Thoracic aorta (tissue), 2 donors: ENCODE results near the gene MUC5AC. TPM values are rescaled to one million over a fixed set of nuclear protein-coding genes. Genes with fewer than 3 reads are reported as not detected.

Experiments used
- ATAC-seq: fragments of 150-250 bp; one replicate; pipeline ENCODE4 v1.8.0; 2017; ENCODE audit warnings: low read depth; ENCODE audit not compliant: insufficient number of reproducible peaks, low FRiP score
- DNase-seq: peaks from one replicate; pipeline ENCODE4 v3.0.0-alpha.2; 2020; ENCODE audit warnings: low spot score
- H3K27ac ChIP-seq, 2 donors: fragments of 200-600 bp; sonication (generic); 1 replicate in 1 of 2; 2 replicates in 1 of 2; pipeline ENCODE4 v1.5.1; 2016; ENCODE audit warnings: mild to moderate bottlenecking in 2 of 2, moderate library complexity in 2 of 2
- H3K27me3 ChIP-seq: fragments of 200-600 bp; sonication (generic); replicated peaks from 2 replicates; pipeline ENCODE4 v1.6.0; 2016; ENCODE audit warnings: mild to moderate bottlenecking; ENCODE audit not compliant: insufficient read depth
- H3K36me3 ChIP-seq: fragments of 200-600 bp; sonication (generic); one replicate; pipeline ENCODE4 v1.5.1; 2016
- H3K4me1 ChIP-seq, 2 donors: fragments of 200-600 bp; sonication (generic); 1 replicate in 1 of 2; 2 replicates in 1 of 2; pipeline versions ENCODE4 v1.5.1 to v1.6.0; 2016; ENCODE audit warnings: low read depth in 2 of 2, mild to moderate bottlenecking in 1 of 2; ENCODE audit not compliant: control insufficient read depth in 1 of 2
- H3K4me3 ChIP-seq: fragments of 200-600 bp; sonication (generic); 2 replicates; pipeline ENCODE4 v1.5.1; 2016; ENCODE audit warnings: mild to moderate bottlenecking
- H3K9me3 ChIP-seq: fragments of 200-600 bp; sonication (generic); 2 replicates; pipeline ENCODE4 v1.5.1; 2016
- total RNA-seq, 2 donors: library from RNA; depleted of rRNA; stranded (reverse); fragments of >200 nt; gene quantifications; one replicate each; pipeline versions ENCODE4 v1.1.0 to v1.2.3, GENCODE V29; 2016
- TF ChIP-seq, protein P1 (sequence below): fragments of 200-600 bp; sonication (generic); IDR thresholded peaks from one replicate; pipeline ENCODE4 v1.5.1; 2019; ENCODE audit warnings: antibody characterized with exemption

The MUC5AC gene
- total RNA-seq, 2 donors from 2014 or later: 45.9 TPM; not detected in 1

DNA sequence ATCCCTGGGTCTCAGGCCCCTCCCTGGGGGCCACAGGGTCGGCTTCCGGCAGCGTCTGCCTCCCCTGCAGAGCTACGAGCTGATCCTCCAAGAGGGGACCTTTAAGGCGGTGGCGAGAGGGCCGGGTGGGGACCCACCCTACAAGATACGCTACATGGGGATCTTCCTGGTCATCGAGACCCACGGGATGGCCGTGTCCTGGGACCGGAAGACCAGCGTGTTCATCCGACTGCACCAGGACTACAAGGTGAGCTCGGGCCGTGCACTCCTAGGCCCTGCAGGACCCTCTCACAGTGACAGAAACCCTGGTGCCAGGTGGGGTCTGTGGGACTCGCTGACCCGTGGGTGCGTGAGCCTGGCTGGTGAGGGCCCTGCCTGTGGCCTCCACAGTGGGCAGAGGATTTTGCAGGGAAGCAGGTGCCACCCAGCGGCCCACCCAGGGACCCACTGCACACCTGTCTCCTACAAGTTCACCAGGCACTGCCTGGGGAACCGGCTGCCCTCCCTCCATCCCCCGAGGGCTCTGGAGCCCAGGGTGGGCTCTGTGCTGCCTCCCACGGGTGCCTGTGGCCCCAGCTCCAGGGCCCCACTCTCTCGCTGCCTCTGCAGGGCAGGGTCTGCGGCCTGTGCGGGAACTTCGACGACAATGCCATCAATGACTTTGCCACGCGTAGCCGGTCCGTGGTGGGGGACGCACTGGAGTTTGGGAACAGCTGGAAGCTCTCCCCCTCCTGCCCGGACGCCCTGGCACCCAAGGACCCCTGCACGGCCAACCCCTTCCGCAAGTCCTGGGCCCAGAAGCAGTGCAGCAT, 78.8 kb downstream of the MUC5AC start:
- no peaks in the 10 kb centered on the region for H3K36me3 ChIP-seq
- H3K9me3 ChIP-seq: no peaks in the 10 kb centered on the region
- no peak overlapping the region for H3K4me3 ChIP-seq
- H3K4me1 ChIP-seq: no peaks in the 10 kb centered on the region
- DNase-seq: no peak
- no peaks in the 10 kb centered on the region for H3K27me3 ChIP-seq
- H3K27ac ChIP-seq: no peak overlapping the region
- no peak for ATAC-seq
- TF ChIP-seq, protein P1, sequence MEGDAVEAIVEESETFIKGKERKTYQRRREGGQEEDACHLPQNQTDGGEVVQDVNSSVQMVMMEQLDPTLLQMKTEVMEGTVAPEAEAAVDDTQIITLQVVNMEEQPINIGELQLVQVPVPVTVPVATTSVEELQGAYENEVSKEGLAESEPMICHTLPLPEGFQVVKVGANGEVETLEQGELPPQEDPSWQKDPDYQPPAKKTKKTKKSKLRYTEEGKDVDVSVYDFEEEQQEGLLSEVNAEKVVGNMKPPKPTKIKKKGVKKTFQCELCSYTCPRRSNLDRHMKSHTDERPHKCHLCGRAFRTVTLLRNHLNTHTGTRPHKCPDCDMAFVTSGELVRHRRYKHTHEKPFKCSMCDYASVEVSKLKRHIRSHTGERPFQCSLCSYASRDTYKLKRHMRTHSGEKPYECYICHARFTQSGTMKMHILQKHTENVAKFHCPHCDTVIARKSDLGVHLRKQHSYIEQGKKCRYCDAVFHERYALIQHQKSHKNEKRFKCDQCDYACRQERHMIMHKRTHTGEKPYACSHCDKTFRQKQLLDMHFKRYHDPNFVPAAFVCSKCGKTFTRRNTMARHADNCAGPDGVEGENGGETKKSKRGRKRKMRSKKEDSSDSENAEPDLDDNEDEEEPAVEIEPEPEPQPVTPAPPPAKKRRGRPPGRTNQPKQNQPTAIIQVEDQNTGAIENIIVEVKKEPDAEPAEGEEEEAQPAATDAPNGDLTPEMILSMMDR: no peak

DNA sequence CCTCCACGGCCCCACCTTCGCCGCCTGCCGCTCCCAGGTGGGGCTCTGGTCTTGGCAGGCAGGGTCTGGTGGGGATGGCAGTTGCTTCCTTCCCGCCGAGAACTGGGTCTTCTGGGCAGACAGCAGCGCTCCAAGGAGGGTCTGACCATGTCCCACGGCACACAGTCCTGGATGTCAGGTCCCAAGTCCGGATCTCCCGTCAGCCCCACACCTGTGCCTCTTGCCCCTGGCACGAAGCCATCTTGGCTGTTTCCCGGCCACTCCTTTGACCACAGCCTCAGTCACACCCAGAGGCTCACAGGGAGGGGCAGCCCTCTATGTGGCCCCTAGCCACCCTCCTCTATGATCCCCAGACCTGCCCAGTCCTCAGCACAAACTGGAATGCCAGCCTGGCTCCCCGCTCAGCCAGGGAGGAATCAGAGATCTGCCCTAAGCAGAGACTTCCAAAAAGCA, 79.4 kb downstream of the MUC5AC start:
- Histone ChIP-seq H3K9me3 (no peaks in the 10 kb centered on the region), H3K27me3 (no peaks in the 10 kb centered on the region), H3K27ac (no peak overlapping the region), H3K36me3 (no peaks in the 10 kb centered on the region), H3K4me1 (no peaks in the 10 kb centered on the region), H3K4me3 (no peak overlapping the region)
- TF ChIP-seq, protein P1: no peak
- no peak for DNase-seq
- ATAC-seq: no peak

DNA sequence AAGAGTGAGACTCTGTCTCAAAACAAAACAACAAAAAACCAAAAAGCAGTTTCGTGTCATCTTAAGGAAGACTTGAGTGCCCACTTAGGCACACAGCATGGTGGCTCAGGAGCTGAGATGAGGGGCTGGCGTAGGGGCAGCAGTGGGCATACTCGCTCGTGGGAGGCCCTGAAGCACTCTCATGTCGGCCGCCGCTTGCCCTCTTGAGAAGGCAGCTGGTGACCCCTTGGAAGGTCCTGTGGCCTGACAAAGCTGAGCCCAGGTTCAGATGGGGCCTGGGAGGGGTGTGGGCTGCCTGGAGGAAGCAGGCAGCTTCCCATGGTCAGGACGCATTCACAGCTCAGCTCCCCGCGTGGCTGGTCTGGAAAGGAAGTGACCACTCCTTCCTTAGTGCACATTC, 80.1 kb downstream of the MUC5AC start:
- Histone ChIP-seq H3K36me3 (no peaks in the 10 kb centered on the region), H3K27ac (no peak overlapping the region), H3K9me3 (no peaks in the 10 kb centered on the region), H3K4me3 (no peak overlapping the region), H3K27me3 (no peaks in the 10 kb centered on the region), H3K4me1 (no peaks in the 10 kb centered on the region)
- TF ChIP-seq, protein P1: no peak
- DNase-seq (no peak), ATAC-seq (no peak)

GRCh38 chr11:1238767-1239595, 81.2 kb downstream of the MUC5AC start:
- ATAC-seq: no peak
- no peaks in the 10 kb centered on the region for H3K36me3 ChIP-seq
- H3K4me1 ChIP-seq: no peaks in the 10 kb centered on the region
- H3K4me3 ChIP-seq: no peak overlapping the region
- no peak for DNase-seq
- no peaks in the 10 kb centered on the region for H3K27me3 ChIP-seq
- H3K27ac ChIP-seq: no peak overlapping the region
- TF ChIP-seq, protein P1: no peak
- no peaks in the 10 kb centered on the region for H3K9me3 ChIP-seq

DNA sequence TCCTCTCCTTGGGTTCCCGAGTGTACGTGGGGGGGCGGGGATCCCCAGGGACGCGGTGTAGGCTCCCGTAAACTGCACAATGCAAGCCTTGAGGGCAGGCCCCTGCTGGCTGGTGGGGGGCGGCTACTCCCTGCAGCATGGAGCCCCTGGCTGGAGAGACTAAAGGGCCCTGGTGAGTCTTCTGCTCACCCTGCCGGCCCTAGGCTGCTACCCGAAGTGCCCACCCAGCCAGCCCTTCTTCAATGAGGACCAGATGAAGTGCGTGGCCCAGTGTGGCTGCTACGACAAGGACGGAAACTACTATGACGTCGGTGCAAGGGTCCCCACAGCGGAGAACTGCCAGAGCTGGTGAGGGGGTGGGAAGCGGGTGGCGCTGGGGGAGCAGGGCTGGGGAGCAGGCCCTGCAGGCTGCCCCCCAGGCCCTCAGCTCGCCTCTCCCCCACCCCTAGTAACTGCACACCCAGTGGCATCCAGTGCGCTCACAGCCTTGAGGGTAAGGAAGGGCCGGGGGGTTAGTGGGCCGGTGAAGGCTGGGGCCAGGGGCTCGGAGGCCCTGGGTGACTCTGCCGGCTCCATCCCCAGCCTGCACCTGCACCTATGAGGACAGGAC, 81.9 kb downstream of the MUC5AC start:
- Histone ChIP-seq H3K4me1 (no peaks in the 10 kb centered on the region), H3K27ac (no peak overlapping the region), H3K4me3 (no peak overlapping the region), H3K36me3 (no peaks in the 10 kb centered on the region), H3K9me3 (no peaks in the 10 kb centered on the region), H3K27me3 (no peaks in the 10 kb centered on the region)
- ATAC-seq (no peak), DNase-seq (no peak)
- TF ChIP-seq, protein P1: no peak
